ENCODE results near the gene CHCHD6.

DNA sequence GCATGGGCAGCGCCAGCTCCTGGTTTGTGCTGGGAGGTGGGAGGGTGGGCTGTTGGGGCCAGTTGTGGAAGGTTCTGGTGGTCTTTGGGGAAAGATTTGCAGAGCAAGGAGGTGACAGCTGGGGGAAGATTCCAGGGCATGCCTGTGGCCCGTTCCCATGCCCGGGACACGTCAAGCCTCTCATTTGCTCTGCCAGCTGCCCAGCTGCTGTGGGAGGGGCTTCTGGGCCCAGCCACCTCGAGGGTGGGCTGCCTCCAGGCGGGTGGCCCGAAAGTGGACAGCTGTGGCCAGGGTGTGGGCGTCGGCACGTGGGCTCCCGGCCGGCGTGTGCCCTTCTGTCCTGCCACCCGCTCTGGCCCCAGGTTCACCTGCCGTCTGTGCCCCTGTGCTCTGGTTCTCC lies 296.1 kb downstream of the CHCHD6 start:
- TF ChIP-seq EZH2 (IDR thresholded peaks at IDR 0.05; ENCODE audit: borderline replicate concordance, low read length): no peak
- TF ChIP-seq, protein P1, sequence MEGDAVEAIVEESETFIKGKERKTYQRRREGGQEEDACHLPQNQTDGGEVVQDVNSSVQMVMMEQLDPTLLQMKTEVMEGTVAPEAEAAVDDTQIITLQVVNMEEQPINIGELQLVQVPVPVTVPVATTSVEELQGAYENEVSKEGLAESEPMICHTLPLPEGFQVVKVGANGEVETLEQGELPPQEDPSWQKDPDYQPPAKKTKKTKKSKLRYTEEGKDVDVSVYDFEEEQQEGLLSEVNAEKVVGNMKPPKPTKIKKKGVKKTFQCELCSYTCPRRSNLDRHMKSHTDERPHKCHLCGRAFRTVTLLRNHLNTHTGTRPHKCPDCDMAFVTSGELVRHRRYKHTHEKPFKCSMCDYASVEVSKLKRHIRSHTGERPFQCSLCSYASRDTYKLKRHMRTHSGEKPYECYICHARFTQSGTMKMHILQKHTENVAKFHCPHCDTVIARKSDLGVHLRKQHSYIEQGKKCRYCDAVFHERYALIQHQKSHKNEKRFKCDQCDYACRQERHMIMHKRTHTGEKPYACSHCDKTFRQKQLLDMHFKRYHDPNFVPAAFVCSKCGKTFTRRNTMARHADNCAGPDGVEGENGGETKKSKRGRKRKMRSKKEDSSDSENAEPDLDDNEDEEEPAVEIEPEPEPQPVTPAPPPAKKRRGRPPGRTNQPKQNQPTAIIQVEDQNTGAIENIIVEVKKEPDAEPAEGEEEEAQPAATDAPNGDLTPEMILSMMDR (conservative IDR thresholded peaks at IDR 0.05 in 1 of 2, IDR thresholded peaks at IDR 0.05 in 1 of 2; ENCODE audit: extremely low read depth in 1 of 2, insufficient read depth in 1 of 2, low read depth in 1 of 2, low read length in 2 of 2): no peak

All from mammary epithelial cell (primary cell).